AG09309 (cell line): Measurements from ENCODE around the gene ITPRID1.

Source experiments
- DNase-seq: peaks from one replicate; pipeline ENCODE4 v3.0.0-alpha.2; 2010; ENCODE audit warnings: low read depth
- H3K4me3 ChIP-seq: 2 replicates; pipeline ENCODE4 v1.5.1; 2011; ENCODE audit warnings: mild to moderate bottlenecking, low read depth, low read length, moderate library complexity; ENCODE audit not compliant: control insufficient read depth
- TF ChIP-seq, protein P1 (sequence below): IDR thresholded peaks from 2 replicates; pipeline ENCODE4 v1.5.1; 2011; ENCODE audit warnings: mild to moderate bottlenecking, low read depth, low read length, inconsistent platforms; ENCODE audit not compliant: insufficient read depth, control insufficient read depth; ENCODE audit errors: missing control alignments

The ITPRID1 gene

DNA sequence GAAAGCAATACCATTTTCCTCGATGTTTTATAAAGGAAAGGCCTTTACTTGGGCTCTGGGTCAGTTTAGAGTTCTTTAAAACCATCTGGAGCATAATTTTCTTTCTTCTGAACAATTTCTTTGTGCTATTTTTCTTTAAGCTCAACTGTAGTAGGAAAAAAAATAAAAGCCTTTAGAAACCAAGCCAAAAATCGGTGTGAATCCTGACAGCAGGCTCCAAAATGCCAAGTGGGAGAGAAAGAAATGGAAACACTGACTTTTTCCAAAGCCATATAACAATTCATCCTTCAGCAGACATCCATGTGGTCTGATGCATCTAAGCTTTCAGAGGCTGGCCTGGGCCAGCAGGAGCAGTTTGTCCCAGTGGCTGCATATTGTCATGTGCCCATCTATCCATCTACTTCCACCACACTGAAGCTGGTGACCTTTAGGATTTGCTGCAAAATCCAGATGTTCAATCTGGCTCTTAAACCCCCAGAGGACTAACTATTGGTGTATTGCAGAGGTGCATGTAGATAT is 23.0 kb upstream of the ITPRID1 start:
- no peak overlapping the region for H3K4me3 ChIP-seq
- TF ChIP-seq, protein P1, sequence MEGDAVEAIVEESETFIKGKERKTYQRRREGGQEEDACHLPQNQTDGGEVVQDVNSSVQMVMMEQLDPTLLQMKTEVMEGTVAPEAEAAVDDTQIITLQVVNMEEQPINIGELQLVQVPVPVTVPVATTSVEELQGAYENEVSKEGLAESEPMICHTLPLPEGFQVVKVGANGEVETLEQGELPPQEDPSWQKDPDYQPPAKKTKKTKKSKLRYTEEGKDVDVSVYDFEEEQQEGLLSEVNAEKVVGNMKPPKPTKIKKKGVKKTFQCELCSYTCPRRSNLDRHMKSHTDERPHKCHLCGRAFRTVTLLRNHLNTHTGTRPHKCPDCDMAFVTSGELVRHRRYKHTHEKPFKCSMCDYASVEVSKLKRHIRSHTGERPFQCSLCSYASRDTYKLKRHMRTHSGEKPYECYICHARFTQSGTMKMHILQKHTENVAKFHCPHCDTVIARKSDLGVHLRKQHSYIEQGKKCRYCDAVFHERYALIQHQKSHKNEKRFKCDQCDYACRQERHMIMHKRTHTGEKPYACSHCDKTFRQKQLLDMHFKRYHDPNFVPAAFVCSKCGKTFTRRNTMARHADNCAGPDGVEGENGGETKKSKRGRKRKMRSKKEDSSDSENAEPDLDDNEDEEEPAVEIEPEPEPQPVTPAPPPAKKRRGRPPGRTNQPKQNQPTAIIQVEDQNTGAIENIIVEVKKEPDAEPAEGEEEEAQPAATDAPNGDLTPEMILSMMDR = no peak
- DNase-seq = no peak

DNA sequence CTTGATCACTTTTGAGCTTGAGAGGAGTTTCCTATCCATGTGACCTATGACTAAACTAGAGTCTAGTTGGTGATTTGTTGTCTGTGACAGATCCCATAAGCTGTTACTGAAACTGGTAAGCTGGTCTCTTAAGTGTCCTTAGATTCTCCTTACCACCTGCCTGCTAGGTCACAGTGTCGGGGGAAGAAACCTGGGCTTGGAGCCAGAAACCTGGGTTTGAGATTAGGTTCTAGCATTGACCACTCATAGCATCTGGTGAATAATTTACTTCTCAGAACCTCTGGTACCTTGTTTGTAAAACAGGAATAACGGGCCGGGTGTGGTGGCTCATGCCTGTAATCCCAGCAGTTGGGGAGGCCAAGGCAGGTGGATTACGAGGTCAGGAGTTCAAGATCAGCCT is 21.8 kb upstream of the ITPRID1 start:
- DNase-seq = no peak
- no peak overlapping the region for H3K4me3 ChIP-seq
- TF ChIP-seq, protein P1 = no peak

DNA sequence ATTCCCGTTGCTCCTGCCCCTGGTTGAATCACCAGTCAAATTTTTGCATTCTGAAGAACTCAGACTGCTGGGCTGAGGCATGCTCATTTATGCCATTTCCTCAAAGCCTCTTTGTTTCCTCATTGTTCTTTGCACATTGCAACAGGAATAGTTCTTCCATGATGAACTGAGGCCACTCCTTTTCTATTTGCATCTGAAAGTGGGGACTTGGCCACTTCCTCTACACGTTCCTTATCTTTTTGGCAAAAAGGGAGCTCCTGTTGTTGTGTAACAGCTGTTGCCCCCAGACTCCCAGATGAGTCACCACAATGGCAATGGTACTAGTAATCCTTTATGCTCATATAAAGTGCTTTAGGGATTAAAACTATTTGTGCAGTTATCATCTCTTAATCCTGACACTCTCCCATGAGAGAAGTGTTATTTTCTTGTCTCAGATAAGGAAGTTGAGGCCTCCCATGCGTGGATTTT is 20.1 kb upstream of the ITPRID1 start:
- TF ChIP-seq, protein P1 = no peak
- H3K4me3 ChIP-seq = no peak overlapping the region
- DNase-seq = no peak

DNA sequence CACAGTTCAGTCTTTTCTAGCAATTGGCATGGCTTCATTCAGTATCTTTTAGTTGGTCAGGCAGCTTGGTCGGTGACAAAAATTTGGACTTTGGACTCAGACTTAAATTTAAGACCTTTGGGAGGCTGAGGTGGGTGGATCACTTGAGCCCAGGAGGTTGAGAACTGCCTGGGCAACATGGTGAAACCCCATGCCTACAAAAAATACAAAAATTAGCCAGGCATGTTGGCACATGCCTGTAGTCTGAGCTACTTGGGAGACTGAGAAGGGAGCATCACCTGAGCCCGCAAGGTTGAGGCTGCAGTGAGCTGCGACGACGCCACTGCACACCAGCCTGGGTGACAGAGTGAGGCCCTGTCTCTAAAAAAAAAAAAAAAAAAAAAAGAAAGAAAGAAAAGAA is 19.5 kb upstream of the ITPRID1 start:
- TF ChIP-seq, protein P1 = no peak
- no peak for DNase-seq
- no peak overlapping the region for H3K4me3 ChIP-seq

DNA sequence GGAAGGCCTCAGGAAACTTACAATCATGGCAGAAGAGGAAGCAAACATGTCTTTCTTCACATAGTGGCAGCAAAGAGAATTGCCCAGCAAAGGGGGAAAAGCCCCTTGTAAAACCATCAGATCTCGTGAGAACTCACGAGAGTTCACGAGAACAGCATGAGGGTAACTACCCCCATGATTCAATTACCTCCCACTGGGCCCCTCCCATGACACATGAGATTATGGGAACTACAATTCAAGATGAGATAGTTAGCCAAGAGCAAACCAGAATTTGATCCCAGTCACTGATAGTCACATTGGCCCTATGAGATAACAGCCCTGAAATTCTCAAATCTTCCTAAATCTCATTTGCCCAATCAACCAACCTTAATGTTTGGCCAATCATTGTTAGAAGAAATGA is 18.2 kb upstream of the ITPRID1 start:
- DNase-seq = no peak
- TF ChIP-seq, protein P1 = no peak
- H3K4me3 ChIP-seq = no peak overlapping the region

DNA sequence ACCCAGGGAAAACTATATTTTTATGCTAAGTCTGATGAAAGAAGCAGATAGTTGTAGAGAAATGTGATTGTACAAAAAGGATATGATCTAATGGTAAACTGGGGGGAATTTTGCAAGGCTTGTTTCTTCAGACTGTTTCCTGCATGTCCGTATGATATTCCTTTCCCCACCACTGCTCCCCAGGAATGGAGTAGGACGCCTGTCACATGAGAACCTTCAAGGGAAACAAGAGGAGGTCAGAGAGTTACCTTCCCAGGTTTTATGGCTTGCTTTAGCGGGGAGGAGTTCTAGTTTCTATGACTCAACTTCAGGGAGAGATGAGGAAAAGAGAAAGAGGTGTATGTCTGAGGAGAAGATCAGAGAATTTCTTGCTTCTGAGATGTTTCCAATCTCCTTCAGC is 16.4 kb upstream of the ITPRID1 start:
- H3K4me3 ChIP-seq = no peak overlapping the region
- TF ChIP-seq, protein P1 = no peak
- no peak for DNase-seq

DNA sequence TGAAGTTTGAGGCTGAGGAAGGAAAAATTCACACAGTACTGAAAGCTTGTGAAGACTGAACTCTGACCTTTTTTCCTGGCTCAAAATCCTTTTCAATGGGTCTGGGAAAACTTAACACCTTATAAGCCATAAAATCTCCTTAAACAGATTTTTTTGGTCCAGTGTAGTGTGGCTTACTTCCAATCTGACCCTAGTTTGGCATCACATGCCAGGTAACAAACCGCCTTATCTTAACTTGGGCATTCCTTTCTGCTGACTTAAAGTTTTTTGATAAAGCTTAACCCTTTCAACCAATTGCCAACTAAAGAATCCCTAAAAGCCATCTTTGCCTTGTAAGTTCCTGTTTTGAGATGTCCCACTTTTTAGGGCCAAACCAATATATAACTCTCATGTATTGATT is 13.2 kb upstream of the ITPRID1 start:
- H3K4me3 ChIP-seq = no peak overlapping the region
- TF ChIP-seq, protein P1 = no peak
- DNase-seq = no peak
